RWPE1 (cell line): Measurements from ENCODE around the gene DCAF12.
A peak's percentile ranks its signal among the peaks of the same experiment; 100 is the strongest.

ENCODE experiments used
- CTCF ChIA-PET: fragments of 350-600 bp; sonication (Branson Sonifier 250); formaldehyde crosslinking; extraction: SDS; loops from one replicate; lab custom pipeline; 2021; lab: Yijun Ruan, JAX
- POLR2A ChIA-PET: fragments of 400-600 bp; formaldehyde crosslinking; extraction: SDS; loops from one replicate; lab custom pipeline; 2020; ENCODE audit warnings: antibody characterized with exemption; ENCODE audit not compliant: low non-redundant PET; lab: Yijun Ruan, JAX
- DNase-seq: peaks from one replicate; pipeline ENCODE4 v3.0.0; 2012; ENCODE audit warnings: low spot score
- H3K27ac ChIP-seq: fragments of 450-650 bp; 2 replicates; pipeline ENCODE4 v1.5.1; 2017
- CTCF ChIP-seq: fragments of 450-650 bp; conservative IDR thresholded peaks from 2 replicates; pipeline ENCODE4 v1.5.1; 2017; ENCODE audit warnings: low read depth, mild to moderate bottlenecking

Gene DCAF12

GRCh38 chr9:34037626-34038025 lies 88.9 kb downstream of the DCAF12 start:
- DNase-seq, result no peak
- H3K27ac ChIP-seq, result 0 out of 2 replicates have a peak overlapping the region, but pooled peaks have one; percentile 23
- CTCF ChIA-PET, result interaction anchor here (0.6 to 0.7 kb wide), 2 partner anchors 48 to 81 kb away, joined by 3 to 4 read pairs; no protein-coding TSS in a partner anchor
- TF ChIP-seq CTCF, result no peak
- POLR2A ChIA-PET, result no interaction called here

GRCh38 chr9:34036625-34037024 lies 89.9 kb downstream of the DCAF12 start:
- H3K27ac ChIP-seq, result 0 out of 2 replicates have a peak overlapping the region, but pooled peaks have one; percentile 1
- ChIA-PET CTCF (no interaction called here), POLR2A (no interaction called here)
- DNase-seq, result no peak
- TF ChIP-seq CTCF, result no peak
